KG1 (cell line): ENCODE measurements around the gene ADRA2A.

Experiments used
- DNase-seq: peaks from one replicate; lab custom pipeline; 2025; lab: John Stamatoyannopoulos, UW

Gene ADRA2A

DNA sequence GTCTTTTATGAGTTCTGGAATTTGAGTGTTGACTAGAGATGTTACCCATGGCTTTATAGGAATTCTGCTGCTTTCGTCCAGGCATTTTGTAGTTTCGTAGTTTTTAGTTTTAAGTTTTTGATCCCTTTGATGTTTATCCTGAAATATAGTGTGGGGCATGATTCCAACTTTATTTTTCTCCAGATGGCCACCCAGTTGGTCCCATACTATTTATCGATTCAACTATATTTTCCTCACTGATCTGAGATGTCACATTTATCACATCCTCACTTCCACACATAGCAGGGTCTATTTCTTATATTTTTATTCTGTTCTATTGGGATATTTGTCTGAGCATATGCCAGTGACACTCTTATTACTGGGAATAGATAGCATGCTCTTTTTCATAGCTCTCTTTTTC is 33.9 kb downstream of the ADRA2A start:
- no peak for DNase-seq

DNA sequence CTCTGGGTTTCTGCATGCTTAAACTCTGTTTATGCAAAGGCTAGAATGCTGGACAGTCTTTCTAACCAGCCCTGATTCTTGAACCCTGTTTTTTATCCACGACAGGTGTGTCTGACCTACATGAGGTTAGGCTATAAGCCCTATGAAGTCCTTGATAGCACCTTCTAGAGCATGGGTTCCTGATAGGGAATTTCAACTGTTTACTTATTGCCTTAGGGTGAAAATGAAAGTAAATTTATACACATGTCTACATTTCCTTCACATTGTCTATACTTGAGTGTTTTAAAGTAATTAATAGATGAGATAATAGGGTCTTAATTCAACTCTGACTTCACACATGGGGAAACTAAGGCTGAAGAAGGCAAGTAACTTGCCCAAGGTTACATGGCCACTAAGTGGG is 35.5 kb downstream of the ADRA2A start:
- no peak for DNase-seq

DNA sequence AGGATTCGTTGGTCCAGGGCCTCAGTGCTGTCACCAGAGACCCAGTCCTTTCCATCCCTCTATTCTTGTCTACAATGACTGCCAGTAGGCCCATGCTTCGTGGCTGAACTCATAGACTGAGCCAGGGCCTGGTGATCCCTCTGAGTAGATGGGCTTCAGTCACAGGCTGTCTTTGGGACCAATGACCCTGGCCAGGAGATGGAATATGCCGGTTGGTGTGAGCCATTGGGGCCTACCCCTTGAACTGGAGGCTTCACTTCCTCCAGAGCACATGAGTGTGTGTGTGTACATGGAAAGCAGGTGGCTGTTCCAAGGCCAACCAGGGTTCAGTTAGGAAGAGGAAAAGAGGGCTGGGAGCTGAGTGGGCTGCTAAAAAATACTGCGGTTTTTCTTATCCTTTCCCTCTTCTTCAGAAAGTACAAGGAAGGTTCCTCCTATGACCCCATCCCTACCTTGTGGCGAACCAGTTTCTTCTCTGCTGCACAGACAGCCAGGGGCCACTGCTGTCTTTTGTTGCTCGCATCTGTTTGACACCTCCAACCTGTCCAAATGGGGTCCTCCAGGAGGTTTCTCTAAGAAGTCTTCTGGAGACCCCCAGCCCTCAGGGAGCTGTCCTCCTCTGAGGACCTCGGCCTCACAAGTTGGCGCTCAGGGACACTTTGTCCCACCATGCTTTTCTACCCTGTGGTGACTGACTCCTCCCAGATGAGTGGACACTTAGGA is 36.6 kb downstream of the ADRA2A start:
- DNase-seq = no peak

DNA sequence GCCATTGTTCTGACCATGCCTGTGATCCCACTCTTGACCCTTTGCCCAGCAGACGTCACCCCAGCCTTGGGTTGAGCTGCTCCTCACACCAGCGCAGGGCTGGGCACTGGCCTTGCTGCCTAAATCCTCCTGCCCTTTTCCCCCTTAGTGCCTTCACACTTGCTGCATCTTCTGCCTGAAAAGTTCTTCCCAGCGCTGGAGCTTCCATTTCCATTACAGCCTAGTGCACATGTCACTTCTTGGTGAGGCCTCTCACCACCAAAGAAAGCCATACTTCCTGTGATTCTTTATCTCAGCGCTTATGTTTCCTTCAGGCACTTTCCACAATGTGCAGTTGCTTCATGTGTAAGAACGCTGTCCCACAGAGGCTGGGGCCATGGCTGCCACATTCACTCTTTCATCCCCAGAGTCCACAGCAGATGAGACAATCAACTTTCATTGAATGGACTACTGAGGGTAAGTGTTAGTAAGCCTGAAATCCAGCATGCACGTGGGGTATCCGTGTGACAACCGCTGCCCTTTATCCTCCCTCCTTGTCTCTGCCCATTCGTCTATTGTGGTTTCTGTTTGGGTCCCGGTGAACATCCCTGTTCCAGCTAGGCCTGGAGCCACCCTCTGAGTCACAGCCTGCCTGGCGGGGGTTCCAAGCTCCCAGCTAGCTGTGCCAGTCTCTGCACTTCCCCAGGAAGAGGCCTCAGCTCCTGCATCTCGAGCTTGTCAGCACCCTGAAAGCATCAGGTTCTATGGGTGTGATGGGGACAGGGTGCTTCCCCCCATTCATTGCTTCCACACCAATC is 37.3 kb downstream of the ADRA2A start:
- DNase-seq = peak; percentile 16

DNA sequence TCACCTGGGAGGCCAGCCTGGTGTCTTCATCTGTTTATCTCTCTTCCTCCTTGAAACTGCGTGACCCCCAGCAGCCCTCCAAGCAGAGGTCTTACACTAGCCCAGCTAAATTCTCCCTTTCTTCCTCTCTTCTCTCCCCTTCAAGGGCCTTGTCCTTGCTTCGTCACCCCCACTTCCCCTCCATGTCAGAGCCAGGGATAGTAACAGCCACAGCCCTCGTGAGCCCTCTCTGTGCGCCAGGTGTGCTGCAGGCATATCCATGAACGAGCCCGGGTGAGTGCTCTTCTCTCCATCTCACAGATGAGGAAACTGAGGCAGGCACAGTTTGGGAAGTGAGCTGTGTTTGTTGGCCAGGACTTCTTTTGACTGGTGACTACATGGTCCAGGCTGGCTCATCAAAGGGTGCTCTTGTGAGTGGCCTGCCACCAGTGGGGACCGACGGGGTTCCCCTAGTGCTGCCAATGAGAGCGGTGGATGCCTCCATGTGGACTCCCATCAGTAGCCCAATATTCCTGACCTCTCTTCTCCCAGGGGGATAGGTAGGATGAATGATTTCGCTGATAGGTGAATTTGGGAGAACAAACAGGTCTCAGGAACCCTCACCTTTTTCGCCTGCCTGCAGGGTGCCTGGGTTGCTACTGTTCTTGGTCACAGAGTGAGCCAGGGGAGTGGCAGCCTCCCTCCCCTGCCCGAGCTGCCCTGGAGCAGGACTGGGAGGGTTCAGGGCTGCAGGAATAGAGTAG is 38.1 kb downstream of the ADRA2A start:
- DNase-seq = no peak

DNA sequence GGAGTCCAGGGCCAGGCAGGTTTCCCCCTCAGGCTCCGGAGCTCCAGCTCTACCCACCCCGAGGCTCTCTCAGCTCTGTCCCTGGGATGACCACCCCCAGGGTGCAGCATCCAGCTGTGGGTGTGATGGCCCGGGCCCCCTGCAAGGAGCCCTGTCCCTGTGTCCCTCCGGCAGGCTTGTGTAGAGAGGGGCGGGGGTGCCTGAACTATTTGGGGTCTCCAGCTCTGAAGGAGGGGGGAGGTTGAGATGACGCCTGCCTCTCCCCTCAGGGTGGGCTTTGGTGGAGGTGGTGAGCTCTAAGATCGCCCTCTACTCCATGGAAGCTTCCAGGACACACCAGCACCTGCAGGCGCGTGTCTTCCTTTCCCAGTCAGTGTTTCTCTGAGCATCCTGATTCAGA is 39.4 kb downstream of the ADRA2A start:
- no peak for DNase-seq

DNA sequence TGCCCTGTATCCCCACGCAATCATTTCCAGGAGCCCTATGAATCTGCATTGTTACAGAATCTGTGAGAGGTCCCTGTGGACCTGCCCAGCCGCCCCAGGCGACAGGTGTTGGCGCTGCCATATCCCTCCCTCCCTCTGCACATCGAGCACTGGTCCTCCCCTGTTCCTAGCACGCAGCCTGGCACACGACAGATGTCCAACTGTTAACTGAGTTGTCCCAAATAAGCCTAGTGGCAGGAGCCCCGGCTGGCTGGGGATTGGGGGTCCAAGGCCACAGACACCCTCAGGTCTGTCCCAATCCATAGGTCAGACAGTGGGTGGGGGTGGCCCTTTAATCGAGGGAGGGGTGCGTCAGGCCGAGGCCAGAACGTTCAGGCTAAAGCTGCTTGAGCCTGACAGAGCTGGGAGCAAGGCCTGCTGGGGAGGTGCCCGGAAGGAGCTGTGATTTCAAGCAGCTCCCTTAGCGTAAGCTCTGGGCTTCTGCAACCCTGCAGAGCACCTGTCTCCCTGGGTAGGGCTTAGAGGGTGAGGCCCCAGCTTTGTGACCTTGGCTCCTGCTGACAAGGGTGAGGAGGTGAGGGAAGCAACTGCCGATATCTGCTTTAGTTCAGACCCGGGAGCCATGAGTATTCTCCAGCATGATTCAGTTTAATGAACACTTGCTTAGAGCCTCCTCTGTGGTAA is 40.1 kb downstream of the ADRA2A start:
- no peak for DNase-seq

DNA sequence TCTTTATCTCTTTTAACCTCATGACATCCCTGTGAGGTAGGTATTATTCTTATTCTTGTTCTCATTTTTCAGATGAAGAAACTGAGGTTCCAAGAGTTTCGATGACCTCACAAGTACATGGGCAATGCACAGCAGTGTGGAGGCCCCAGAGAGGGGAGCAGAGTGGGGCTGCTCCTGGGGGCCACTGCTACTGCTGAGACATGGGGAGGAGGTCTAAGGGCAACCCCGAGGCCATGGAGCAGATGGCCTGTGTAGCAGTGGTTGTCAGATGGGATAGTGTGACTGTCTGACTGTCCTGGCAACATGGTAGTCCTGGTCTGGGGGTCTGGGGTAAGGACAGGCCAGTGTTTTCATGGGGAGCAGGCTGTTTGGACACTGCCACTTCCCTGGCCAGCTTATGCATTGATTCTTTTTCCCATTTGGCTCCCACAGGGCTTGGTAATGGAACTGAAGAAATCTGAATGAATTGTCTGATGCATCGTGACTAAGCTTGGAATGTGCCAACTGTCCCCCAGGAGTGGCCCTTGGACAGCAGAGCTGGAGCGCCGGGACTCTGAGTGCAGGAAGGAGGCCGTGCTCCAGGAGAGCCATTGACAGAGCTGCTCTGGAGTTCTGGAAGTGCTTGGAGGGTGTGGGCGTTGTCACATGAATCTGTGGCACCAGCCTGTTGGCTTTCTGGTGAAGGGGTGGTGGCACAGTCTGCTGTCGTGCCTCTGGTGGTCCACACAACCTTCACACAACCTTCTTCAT is 40.9 kb downstream of the ADRA2A start:
- DNase-seq = no peak

DNA sequence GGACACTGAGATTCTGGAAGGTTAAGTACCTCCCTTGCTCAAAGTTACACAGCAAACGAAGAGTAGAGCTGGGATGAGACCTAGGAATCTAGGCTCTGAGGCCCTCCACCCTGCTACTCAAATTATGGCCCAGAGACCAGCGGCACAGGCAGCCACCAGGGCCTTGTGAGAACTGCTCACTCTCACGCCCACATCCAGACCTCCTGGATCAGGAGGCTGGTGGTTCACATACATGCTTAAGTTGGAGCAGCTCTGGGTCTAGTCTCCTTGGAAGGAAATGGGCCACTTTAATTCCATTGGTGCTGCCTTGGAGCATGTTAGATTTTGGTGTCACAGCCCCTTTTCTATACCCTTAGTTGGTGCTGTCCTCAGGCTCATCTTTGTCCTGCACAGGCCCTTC is 41.9 kb downstream of the ADRA2A start:
- no peak for DNase-seq

DNA sequence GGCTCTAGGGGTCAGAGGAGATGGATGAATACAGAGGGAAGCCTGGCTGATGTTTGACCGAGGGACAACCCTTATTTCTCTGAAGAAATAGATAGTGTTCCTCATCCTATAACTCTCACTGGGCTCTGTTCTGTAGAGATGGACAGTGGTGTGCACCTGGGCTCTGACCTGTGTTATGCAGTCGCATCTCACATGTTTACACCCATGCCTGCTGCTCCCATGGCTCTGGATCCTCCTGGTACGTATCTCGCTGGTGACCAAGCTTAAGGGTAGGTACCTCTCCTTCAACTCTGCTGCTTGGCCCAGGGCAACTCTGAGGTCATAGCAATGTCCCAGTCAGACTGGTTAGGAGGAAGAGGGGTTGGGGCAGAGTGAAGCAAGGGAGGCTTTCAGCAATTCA is 42.8 kb downstream of the ADRA2A start:
- DNase-seq = no peak

DNA sequence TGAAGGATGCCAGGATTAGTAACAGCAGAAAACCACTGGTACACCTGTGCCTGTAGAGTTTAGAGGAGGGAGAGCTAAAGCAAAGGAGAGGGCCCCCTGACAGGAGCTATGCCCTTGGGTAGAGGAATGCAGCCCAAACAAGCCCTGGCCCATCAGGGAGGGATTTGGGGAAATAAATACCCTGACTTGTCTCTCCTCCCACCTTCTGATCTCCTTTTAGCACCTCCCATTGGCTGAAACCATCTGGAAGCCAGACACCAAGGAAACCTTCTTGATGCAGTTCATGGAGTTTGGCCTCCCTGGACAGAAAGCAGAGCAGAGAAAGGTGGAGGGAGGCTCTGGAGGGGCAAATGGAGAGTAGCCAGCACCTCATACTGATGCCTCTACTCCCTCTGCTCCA is 45.3 kb downstream of the ADRA2A start:
- no peak for DNase-seq

DNA sequence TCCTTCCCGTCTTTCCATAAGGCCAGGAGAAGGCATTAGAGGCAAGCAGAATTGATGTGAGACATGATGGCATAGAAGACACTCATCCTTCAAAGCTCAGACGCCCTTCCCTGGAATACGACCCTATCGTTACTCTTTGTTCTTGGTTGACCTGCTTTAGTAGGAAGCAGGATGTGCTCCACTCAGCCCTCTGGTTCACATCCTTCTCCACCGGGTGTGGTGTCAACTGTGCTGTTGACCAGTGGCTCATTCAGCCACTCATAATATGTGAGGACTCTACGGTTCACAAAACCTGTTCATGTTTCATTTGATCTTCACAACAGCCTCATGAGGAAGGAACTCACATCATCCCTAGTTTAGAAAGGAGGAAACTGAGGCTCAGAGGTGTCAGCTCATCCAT is 47.1 kb downstream of the ADRA2A start:
- DNase-seq = no peak

DNA sequence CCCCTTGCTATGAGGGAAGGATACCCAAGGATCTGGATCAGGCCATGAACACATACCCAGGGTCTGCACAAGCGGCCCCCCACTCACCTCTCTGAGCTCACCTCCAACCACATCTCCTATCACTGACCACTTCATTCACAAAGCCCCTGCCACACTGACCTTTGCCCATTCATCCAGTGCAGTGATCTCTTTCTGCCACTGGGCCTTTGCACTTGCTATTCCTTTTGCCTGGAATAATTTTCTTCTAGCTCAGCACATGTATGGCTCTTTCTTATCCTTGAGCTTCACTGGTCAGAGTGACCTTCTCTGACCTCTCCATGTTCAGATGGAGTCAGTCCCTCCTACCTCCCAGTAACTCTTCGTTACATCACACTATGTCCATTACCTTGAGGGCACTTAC is 48.3 kb downstream of the ADRA2A start:
- DNase-seq = no peak

DNA sequence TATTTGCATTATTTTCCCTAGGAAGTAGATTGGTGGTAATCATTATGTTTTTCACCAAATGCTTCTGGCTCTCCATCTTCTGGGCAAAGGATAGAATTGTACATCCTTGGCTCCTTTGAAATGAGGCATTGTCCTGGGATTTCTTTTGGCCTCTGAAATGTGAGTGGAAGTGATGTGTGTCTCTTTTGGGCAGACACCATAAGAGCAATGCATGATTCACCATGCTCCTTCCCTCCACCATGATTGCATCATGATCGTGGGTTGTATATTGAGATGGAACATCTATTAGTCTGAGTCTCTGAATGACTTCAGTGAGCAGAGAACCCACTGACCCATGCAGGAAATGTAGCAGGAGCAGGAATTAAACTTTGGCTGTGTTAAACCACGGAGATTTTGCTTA is 49.2 kb downstream of the ADRA2A start:
- no peak for DNase-seq

DNA sequence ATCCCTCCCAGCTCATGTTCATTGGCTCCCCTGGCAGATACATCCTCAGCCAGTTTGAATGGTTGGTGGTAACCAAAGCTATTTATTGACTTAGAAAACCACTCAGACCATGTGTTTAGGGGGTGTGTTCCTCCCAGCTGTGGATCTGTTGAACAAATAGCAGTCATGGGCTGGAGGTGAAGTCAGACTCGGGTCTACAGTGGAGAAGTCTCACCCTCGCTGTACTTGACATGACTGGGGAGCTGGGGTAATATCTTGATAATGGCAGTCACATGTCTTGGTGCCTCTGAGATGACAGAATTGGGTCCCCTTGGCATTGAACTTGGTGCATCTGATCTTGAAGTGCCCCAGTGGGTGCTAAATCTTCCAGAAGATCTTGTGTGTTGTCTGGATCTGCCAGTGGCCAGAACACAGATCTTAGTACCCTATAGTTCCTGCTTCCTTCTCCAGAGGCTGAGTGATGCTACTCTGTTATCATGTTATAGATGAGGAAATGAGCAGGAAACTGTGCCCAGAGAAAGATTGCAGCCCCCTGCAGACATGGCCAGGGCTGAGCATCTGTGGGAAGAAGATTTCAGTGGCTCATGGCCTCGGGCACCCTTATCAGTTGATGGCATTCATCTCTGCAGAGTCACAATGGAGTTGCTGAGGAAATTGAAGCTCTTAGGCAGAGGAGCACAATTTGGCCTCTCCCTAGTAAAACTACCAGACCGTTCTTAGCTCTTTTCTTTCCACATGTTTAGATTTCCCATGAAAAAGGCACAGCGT is 50.4 kb downstream of the ADRA2A start:
- no peak for DNase-seq

DNA sequence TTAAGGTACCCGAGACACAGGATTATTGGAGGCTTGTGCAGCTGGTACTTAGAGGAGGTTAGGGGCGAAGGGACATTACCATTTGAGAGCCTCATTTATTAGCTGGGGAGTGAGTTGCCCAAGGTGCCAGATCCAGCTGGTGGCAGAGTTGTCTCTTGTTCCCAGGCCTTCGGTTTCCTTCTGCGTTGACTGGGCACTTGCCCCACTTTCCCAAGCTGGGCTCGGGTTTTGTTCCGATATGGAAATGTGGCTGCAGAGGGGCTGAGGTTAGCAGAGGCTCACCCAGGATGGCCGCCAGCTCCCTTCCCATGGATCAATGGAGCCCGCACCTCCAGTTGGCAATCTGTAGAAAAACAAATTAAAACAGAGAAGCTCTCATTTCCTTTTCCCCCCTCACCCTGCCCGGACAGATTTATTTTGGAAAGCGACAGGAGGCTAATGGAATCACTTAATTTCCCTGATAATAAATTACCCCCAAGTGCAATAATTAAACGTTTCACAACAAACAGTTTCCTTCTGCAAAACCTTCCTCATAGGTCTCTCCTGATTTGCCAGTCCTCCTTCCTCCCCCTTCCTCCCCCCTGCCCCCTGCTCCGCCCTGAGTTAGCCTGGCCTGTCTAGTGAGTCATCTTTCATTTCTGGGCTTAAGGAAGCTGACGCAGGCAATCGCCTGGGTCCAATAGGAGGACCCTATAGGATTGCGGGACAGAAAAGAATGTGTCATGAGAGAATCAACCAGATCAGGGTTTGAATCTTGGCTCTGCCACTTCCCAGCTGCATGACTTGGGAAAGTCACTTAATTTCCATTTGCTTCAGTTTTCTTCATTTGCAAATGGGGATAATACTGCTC is 51.7 kb downstream of the ADRA2A start:
- no peak for DNase-seq

DNA sequence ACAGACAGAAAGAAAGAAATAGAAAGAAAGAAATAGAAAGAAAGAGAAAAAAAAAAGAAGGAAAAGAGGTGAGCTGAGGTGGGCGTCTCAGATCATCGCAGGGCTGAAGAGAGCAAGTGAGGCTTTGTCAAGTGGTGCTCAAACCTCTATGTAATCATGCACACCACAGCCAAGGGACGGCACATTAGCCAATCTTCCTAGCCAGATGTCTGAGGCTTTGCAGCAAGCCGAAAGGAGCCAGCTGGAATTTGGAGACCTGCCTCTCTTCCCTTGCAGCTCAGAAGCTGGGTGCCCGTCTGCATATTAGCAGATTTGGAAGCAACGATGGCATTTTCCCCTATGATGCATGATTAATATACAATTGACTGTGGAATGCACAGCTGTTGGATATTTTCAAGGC is 52.5 kb downstream of the ADRA2A start:
- no peak for DNase-seq

DNA sequence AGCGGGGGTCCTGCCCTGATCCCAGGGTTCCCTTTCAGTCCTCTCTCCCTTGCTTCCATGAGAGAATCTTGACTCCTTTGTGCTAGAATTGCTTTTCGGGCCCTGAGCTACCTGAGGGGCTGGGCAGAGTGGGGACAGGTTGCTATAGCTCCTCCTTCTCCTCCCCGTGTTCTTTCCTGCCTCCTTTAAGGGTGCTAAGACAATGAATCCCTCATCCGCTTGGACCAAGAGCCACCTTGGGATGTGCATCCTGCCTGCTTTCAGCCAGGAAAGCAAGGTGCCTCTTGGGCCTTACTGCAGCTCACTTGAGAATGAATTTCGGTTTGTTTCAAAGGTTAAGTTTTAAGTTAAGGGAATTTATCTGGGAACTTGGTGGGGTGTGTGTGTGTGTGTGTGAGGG is 53.6 kb downstream of the ADRA2A start:
- no peak for DNase-seq
